IMR-90 (cell line): ENCODE measurements around the gene CHMP1A. TPM values are rescaled to one million over a fixed set of nuclear protein-coding genes. Genes with fewer than 3 reads are reported as not detected.
"Not testable (repeated sequence)": the region's sequence is repeated elsewhere in the genome, so short reads cannot be mapped to it uniquely, and the experiment has no call there.

Experiments used
- ATAC-seq: fragments of 200-7000 bp; cut with Tn5 transposase; 2 replicates; pipeline ENCODE4 v1.9.1; 2020; ENCODE audit warnings: low read depth, mild to moderate bottlenecking, moderate library complexity
- BruUV-seq: library from RNA; stranded (reverse); fragments of 400-500 nt; replicated peaks from 2 replicates; lab custom pipeline; 2021; lab: Mats Ljungman, UMichigan
- CTCF ChIA-PET: fragments of 300-600 bp; formaldehyde crosslinking; extraction: SDS; loops from one replicate; lab custom pipeline; 2021; ENCODE audit warnings: antibody characterized with exemption; lab: Yijun Ruan, JAX
- POLR2A ChIA-PET: fragments of 300-600 bp; sonication (Branson Sonifier 250); formaldehyde crosslinking; loops from one replicate; lab custom pipeline; 2022; ENCODE audit warnings: antibody characterized with exemption; ENCODE audit not compliant: unreplicated experiment; lab: Charles Lee
- DNase-seq: peaks from one replicate; pipeline ENCODE4 v3.0.0; 2013
- H2AFZ ChIP-seq: replicated peaks from 2 replicates; pipeline ENCODE3; 2013; ENCODE audit warnings: low read length, mild to moderate bottlenecking; ENCODE audit not compliant: poor library complexity
- H2AK5ac ChIP-seq: 2 replicates; pipeline ENCODE4 v1.6.1; 2013; ENCODE audit warnings: low read depth, low read length, inconsistent platforms
- H2AK9ac ChIP-seq: replicated peaks from 2 replicates; pipeline ENCODE3; 2013; ENCODE audit warnings: mild to moderate bottlenecking, low read depth, low read length, moderate library complexity; ENCODE audit not compliant: poor library complexity
- H2BK120ac ChIP-seq: 2 replicates; pipeline ENCODE4 v1.6.1; 2013; ENCODE audit warnings: low read depth, low read length, inconsistent platforms
- H2BK15ac ChIP-seq: 3 replicates; pipeline ENCODE4 v1.6.1; 2013; ENCODE audit warnings: low read depth, low read length, inconsistent platforms
- H2BK20ac ChIP-seq: 2 replicates; pipeline ENCODE4 v1.6.1; 2013; ENCODE audit warnings: low read depth, mild to moderate bottlenecking, inconsistent platforms, low read length, moderate library complexity
- H2BK5ac ChIP-seq: 2 replicates; pipeline ENCODE4 v1.6.1; 2013; ENCODE audit warnings: mild to moderate bottlenecking, low read depth, low read length, inconsistent platforms; ENCODE audit not compliant: poor library complexity, severe bottlenecking
- H3K14ac ChIP-seq: replicated peaks from 2 replicates; pipeline ENCODE4 v1.6.1; 2013; ENCODE audit warnings: low read depth, low read length, inconsistent platforms
- H3K18ac ChIP-seq: 2 replicates; pipeline ENCODE4 v1.6.1; 2013; ENCODE audit warnings: low read depth, low read length, control low read depth
- H3K23ac ChIP-seq: 2 replicates; pipeline ENCODE4 v1.6.1; 2013; ENCODE audit warnings: low read depth, low read length, inconsistent platforms
- H3K27ac ChIP-seq: 2 replicates; pipeline ENCODE4 v1.5.1; 2013; ENCODE audit warnings: mild to moderate bottlenecking, control low read depth, low read length; ENCODE audit not compliant: insufficient read depth
- H3K27me3 ChIP-seq: 2 replicates; pipeline ENCODE4 v1.6.1; 2013; ENCODE audit warnings: low read length; ENCODE audit not compliant: control insufficient read depth, insufficient read depth
- H3K36me3 ChIP-seq: 2 replicates; pipeline ENCODE4 v1.6.1; 2013; ENCODE audit warnings: low read length, mixed read lengths; ENCODE audit not compliant: control insufficient read depth, insufficient read depth
- H3K4ac ChIP-seq: 2 replicates; pipeline ENCODE4 v1.6.1; 2013; ENCODE audit warnings: low read depth, low read length, inconsistent platforms
- H3K4me1 ChIP-seq: 2 replicates; pipeline ENCODE4 v1.6.1; 2013; ENCODE audit warnings: low read length, mixed read lengths; ENCODE audit not compliant: control insufficient read depth, insufficient read depth
- H3K4me2 ChIP-seq: 2 replicates; pipeline ENCODE4 v1.6.1; 2013; ENCODE audit warnings: low read depth, mild to moderate bottlenecking, control low read depth, low read length, moderate library complexity
- H3K4me3 ChIP-seq: 2 replicates; pipeline ENCODE4 v1.5.1; 2013; ENCODE audit warnings: low read depth, mild to moderate bottlenecking, control low read depth, low read length, moderate library complexity; ENCODE audit not compliant: insufficient read depth
- H3K56ac ChIP-seq: 2 replicates; pipeline ENCODE4 v1.6.1; 2013; ENCODE audit warnings: low read length, inconsistent platforms; ENCODE audit not compliant: insufficient read depth; ENCODE audit errors: extremely low read depth
- H3K79me1 ChIP-seq, 2 experiments: 2 replicates each; pipeline ENCODE4 v1.6.1; 2013; ENCODE audit warnings: low read length in 2 of 2, inconsistent platforms in 1 of 2, low read depth in 1 of 2
- H3K9ac ChIP-seq: 2 replicates; pipeline ENCODE4 v1.6.1; 2013; ENCODE audit warnings: low read depth, low read length, control low read depth
- H3K9me1 ChIP-seq: 2 replicates; pipeline ENCODE4 v1.6.1; 2013; ENCODE audit warnings: low read length, inconsistent platforms; ENCODE audit not compliant: insufficient read depth
- H3K9me3 ChIP-seq: 2 replicates; pipeline ENCODE4 v1.6.1; 2013; ENCODE audit warnings: low read length; ENCODE audit not compliant: control insufficient read depth, insufficient read depth
- H4K20me1 ChIP-seq: 2 replicates; pipeline ENCODE4 v1.6.1; 2013; ENCODE audit warnings: low read length, inconsistent platforms; ENCODE audit not compliant: insufficient read depth
- H4K5ac ChIP-seq: 2 replicates; pipeline ENCODE4 v1.6.1; 2013; ENCODE audit warnings: mild to moderate bottlenecking, low read depth, low read length, control low read depth
- H4K8ac ChIP-seq, 2 experiments: 2 replicates each; pipeline ENCODE4 v1.6.1; 2013; ENCODE audit warnings: low read depth in 2 of 2, low read length in 2 of 2, control low read depth in 1 of 2, inconsistent platforms in 1 of 2
- H4K91ac ChIP-seq: 2 replicates; pipeline ENCODE4 v1.6.1; 2013; ENCODE audit warnings: low read depth, low read length, inconsistent platforms; ENCODE audit not compliant: insufficient read depth
- RAD21 ChIP-seq: IDR thresholded peaks from 2 replicates; pipeline ENCODE4 v1.6.1; 2012; ENCODE audit warnings: low read length, improper control_type of control experiment
- SMC3 ChIP-seq: fragments of 150-350 bp; IDR thresholded peaks from 2 replicates; pipeline ENCODE4 v1.6.1; 2016; ENCODE audit warnings: low read depth, mild to moderate bottlenecking, antibody characterized with exemption, low read length, moderate library complexity
- WGBS, 2 experiments: methylation state at CpG; one replicate each; pipeline versions ENCODE4 v1.1.5 to v1.1.7; 2013; ENCODE audit warnings: missing lambda C conversion rate in 2 of 2; ENCODE audit not compliant: insufficient read length in 1 of 2; ENCODE audit errors: extremely low coverage in 2 of 2; 5-methylcytosine and 5-hydroxymethylcytosine counted together
- dilution Hi-C: fragments of 300-500 bp; cut with HindIII; formaldehyde crosslinking; loops from one replicate; pipeline ENCODE4 v1.14.3; 2018; ENCODE audit warnings: low sequenced_read_pairs; ENCODE audit not compliant: unreplicated experiment
- in situ Hi-C: fragments of 300-500 bp; cut with MboI; formaldehyde crosslinking; loops from 3 replicates; pipeline ENCODE4 v1.14.3; 2019; ENCODE audit warnings: low sequenced_read_pairs, inconsistent platforms, mixed read lengths
- intact Hi-C: fragments of 100-400 bp; cut with micrococcal nuclease; formaldehyde crosslinking; loops from 2 replicates; pipeline ENCODE4 v1.10.0; 2022
- polyA plus RNA-seq, 3 experiments: library from polyadenylated mRNA; depleted of rRNA; stranded (reverse); fragments of >200 nt; gene quantifications; 2 replicates each; pipeline ENCODE4 v1.2.3, GENCODE V29; 2012; ENCODE audit warnings: low replicate concordance in 1 of 3
- total RNA-seq: library from RNA; depleted of rRNA; stranded (reverse); fragments of >200 nt; gene quantifications from 2 replicates; pipeline ENCODE4 v1.2.3, GENCODE V29; 2012
- TF ChIP-seq, protein P1 (sequence below): conservative IDR thresholded peaks from 2 replicates; pipeline ENCODE4 v1.5.1; 2012; ENCODE audit warnings: mild to moderate bottlenecking, low read depth, low read length, improper control_type of control experiment

CHMP1A gene
- total and polyA plus RNA-seq, 2 of the 4 experiments (the other 2 are of a cell fraction) = 97.3 to 99.8 TPM

DNA sequence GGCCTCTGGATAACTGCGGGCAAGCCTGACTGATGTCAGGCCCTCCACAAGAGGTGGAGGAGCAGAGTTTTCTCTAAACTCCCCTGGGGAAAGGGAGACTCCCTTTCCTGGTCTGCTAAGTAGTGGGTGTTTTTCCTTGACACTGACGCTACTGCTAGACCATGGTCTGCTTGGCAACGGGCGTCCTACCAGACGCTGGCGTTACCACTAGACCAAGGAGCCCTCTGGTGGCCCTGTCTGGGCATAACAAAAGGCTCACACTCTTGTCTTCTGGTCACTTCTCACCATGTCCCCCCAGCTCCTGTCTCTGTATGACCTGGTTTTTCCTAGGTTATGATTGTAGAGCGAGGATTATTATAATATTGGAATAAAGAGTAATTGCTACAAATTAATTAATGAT lies 9.5 kb upstream of the CHMP1A start:
- H3K56ac ChIP-seq, H3K18ac ChIP-seq, H3K23ac ChIP-seq, dilution Hi-C loops, H4K5ac ChIP-seq, H3K14ac ChIP-seq, H2BK20ac ChIP-seq, H2BK120ac ChIP-seq, H3K79me1 ChIP-seq, H4K91ac ChIP-seq, in situ Hi-C loops, H2BK15ac ChIP-seq, BruUV-seq, H2BK5ac ChIP-seq, H4K8ac ChIP-seq, H3K36me3 ChIP-seq, H3K9me3 ChIP-seq, POLR2A ChIA-PET, ATAC-seq, H3K9me1 ChIP-seq, H3K27me3 ChIP-seq, H2AK9ac ChIP-seq, H2AFZ ChIP-seq, H2AK5ac ChIP-seq, CTCF ChIA-PET, H3K9ac ChIP-seq, H3K4ac ChIP-seq, H4K20me1 ChIP-seq, H3K4me1 ChIP-seq, H3K4me2 ChIP-seq, H3K4me3 ChIP-seq, H3K27ac ChIP-seq: not testable (repeated sequence)
- TF ChIP-seq, protein P1, sequence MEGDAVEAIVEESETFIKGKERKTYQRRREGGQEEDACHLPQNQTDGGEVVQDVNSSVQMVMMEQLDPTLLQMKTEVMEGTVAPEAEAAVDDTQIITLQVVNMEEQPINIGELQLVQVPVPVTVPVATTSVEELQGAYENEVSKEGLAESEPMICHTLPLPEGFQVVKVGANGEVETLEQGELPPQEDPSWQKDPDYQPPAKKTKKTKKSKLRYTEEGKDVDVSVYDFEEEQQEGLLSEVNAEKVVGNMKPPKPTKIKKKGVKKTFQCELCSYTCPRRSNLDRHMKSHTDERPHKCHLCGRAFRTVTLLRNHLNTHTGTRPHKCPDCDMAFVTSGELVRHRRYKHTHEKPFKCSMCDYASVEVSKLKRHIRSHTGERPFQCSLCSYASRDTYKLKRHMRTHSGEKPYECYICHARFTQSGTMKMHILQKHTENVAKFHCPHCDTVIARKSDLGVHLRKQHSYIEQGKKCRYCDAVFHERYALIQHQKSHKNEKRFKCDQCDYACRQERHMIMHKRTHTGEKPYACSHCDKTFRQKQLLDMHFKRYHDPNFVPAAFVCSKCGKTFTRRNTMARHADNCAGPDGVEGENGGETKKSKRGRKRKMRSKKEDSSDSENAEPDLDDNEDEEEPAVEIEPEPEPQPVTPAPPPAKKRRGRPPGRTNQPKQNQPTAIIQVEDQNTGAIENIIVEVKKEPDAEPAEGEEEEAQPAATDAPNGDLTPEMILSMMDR = peak; percentile 47
- peak; percentile 53 for TF ChIP-seq RAD21
- peak; percentile 52 for TF ChIP-seq SMC3
- no CpG with 5 or more reads among the region's 7 CpGs for WGBS, 2 experiments
- DNase-seq = peak; percentile 43
- intact Hi-C loops = loop anchor here (1.0 kb wide), 1 partner anchor 92 kb away; the partner anchor contains the start of gene CPNE7

DNA sequence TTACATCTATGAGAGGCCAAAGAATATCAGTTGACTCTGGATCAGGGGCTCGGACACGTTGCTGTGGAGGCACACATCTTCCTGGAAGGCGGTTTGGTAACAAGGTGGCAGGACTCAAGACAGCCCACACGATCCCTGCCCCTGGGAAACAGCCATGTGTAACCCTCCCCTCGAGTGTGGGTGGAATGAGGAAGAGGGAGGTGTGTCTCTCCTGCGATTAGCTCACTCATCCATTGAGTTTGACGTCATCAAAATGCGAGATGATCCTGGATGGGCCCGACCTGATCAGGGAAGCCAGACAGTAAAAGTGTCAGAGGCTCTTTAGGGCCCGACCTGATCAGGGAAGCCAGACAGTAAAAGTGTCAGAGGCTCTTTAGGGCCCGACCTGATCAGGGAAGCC lies 6.7 kb upstream of the CHMP1A start:
- H3K27me3 ChIP-seq, H2BK20ac ChIP-seq, H2AK9ac ChIP-seq, in situ Hi-C loops, intact Hi-C loops, CTCF ChIA-PET, H3K23ac ChIP-seq, H3K14ac ChIP-seq, H3K4ac ChIP-seq, H3K4me1 ChIP-seq, H2AFZ ChIP-seq, H2BK15ac ChIP-seq, H3K9ac ChIP-seq, H3K56ac ChIP-seq, H3K9me3 ChIP-seq, H2BK120ac ChIP-seq, H4K5ac ChIP-seq, H3K4me3 ChIP-seq, H3K9me1 ChIP-seq, H4K8ac ChIP-seq, DNase-seq, H4K91ac ChIP-seq, H2AK5ac ChIP-seq, dilution Hi-C loops, H3K18ac ChIP-seq, BruUV-seq, ATAC-seq, H3K4me2 ChIP-seq, H3K27ac ChIP-seq, H4K20me1 ChIP-seq, H2BK5ac ChIP-seq: not testable (repeated sequence)
- Histone ChIP-seq H3K79me1 (peaks cover 4 to 17% of the 10 kb centered on the region in 2 experiments; a peak in 3 of 4 replicates), H3K36me3 (peaks cover 16% of the 10 kb centered on the region)
- POLR2A ChIA-PET = interaction anchor here (0.6 kb wide), 1 partner anchor 89 kb away, joined by 3 read pairs; no protein-coding TSS in a partner anchor
- no CpG with 5 or more reads among the region's 11 CpGs for WGBS, 2 experiments
